ENCODE results near the gene EPHA7. TPM values are rescaled to one million over a fixed set of nuclear protein-coding genes. Genes with fewer than 3 reads are reported as not detected.

EPHA7 gene
- total RNA-seq, 4 donors from 2014 or later, result 3.6 to 31.0 (median 16.9) TPM

DNA sequence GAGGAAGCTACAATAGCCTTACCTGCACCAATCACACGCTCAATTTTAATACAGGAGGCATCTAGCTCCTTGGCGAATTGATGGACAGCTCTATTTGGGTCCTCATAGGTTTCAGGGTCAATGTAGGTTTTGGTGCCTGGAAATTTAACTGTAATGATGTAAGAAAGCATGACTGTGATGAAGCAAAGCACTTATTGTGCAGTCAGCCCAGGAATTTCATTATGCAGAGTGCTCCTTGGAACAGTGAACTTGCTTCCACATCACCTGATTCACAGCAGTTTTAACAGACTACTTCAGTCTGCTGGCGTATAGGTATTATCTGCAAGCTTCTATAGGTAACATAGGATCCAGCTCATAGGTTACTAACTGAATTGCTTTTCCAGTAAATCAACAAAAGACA is 160.0 kb downstream of the EPHA7 start:
- Histone ChIP-seq H3K36me3 (no peaks in the 10 kb centered on the region), H3K27ac (no peak overlapping the region), H3K4me1 (no peaks in the 10 kb centered on the region), H3K27me3 (no peaks in the 10 kb centered on the region), H3K4me3 (no peak overlapping the region), H3K9me3 (no peaks in the 10 kb centered on the region)
- TF ChIP-seq, protein P1, sequence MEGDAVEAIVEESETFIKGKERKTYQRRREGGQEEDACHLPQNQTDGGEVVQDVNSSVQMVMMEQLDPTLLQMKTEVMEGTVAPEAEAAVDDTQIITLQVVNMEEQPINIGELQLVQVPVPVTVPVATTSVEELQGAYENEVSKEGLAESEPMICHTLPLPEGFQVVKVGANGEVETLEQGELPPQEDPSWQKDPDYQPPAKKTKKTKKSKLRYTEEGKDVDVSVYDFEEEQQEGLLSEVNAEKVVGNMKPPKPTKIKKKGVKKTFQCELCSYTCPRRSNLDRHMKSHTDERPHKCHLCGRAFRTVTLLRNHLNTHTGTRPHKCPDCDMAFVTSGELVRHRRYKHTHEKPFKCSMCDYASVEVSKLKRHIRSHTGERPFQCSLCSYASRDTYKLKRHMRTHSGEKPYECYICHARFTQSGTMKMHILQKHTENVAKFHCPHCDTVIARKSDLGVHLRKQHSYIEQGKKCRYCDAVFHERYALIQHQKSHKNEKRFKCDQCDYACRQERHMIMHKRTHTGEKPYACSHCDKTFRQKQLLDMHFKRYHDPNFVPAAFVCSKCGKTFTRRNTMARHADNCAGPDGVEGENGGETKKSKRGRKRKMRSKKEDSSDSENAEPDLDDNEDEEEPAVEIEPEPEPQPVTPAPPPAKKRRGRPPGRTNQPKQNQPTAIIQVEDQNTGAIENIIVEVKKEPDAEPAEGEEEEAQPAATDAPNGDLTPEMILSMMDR (IDR thresholded peaks at IDR 0.05), result no peak
- no peak for TF ChIP-seq EP300 (IDR thresholded peaks at IDR 0.05; ENCODE audit: low read depth)
- TF ChIP-seq POLR2AphosphoS5 (IDR thresholded peaks at IDR 0.05), result no peak
- no peak for TF ChIP-seq POLR2A (IDR thresholded peaks at IDR 0.05)
- intact Hi-C loops (cut with DNase I; ENCODE audit: low total_unique reads) (no loop called here), in situ Hi-C loops (cut with MboI; ENCODE audit: low pct_ligation_motif_present in 1 of 4, low pct_unique_long_range_greater_than_20kb in 1 of 4, low sequenced_read_pairs in 3 of 4) (no loop called here)
- no peak for DNase-seq
- 81 to 86% methylated on average over 3 of the region's 3 CpGs for WGBS, 2 donors (ENCODE audit: low coverage in 1 of 2)

DNA sequence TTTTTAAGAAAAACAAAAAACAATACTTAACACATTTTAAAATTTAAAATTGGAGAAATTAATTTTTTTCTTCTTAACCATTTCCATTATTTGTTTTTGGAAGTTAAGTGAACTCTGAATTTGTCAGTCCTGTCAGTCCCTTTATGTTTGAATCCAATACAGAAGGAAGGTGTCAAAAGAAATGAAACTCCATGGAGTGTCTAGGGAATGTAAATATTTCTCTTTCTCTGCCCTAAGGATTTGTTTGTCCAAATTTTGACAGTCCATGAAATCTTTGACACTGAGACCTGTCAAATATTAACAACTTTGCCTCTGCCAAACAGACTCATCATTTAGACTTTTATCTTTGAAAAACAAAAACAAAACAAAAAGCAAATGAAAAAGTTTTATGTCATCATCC is 166.4 kb downstream of the EPHA7 start:
- DNase-seq, result no peak
- Histone ChIP-seq H3K4me1 (no peaks in the 10 kb centered on the region), H3K4me3 (no peak overlapping the region), H3K9me3 (no peaks in the 10 kb centered on the region), H3K27ac (no peak overlapping the region), H3K36me3 (no peaks in the 10 kb centered on the region), H3K27me3 (no peaks in the 10 kb centered on the region)
- TF ChIP-seq, protein P1 (IDR thresholded peaks at IDR 0.05), result no peak
- TF ChIP-seq POLR2A (IDR thresholded peaks at IDR 0.05) (no peak), EP300 (IDR thresholded peaks at IDR 0.05; ENCODE audit: low read depth) (no peak), POLR2AphosphoS5 (IDR thresholded peaks at IDR 0.05) (no peak)
- intact Hi-C loops (cut with DNase I; ENCODE audit: low total_unique reads) (no loop called here), in situ Hi-C loops (cut with MboI; ENCODE audit: low pct_ligation_motif_present in 1 of 4, low pct_unique_long_range_greater_than_20kb in 1 of 4, low sequenced_read_pairs in 3 of 4) (no loop called here)

DNA sequence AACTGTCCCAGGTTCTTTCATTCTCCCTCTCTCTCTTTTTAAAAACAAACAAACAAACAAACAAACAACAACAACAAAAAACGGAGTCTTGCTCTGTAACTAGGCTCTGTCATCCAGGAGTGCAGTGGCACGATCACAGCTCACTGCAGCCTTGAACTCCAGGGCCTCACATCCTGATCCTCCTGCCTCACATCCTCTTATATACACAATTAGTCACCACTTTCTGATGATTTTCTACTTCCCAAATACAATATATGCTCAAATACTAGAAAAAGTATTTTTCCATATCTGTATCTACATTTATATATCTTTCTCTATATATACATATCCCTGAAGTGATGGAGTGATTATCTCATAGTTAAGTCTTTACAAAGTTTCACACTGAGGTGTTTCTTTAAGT is 170.7 kb downstream of the EPHA7 start:
- no peak for DNase-seq
- TF ChIP-seq POLR2AphosphoS5 (IDR thresholded peaks at IDR 0.05) (no peak), EP300 (IDR thresholded peaks at IDR 0.05; ENCODE audit: low read depth) (no peak), POLR2A (IDR thresholded peaks at IDR 0.05) (no peak)
- TF ChIP-seq, protein P1 (IDR thresholded peaks at IDR 0.05), result no peak
- 21 to 36% methylated on average over 2 of the region's 2 CpGs for WGBS, 2 donors (ENCODE audit: low coverage in 1 of 2)
- H3K36me3 ChIP-seq, result no peaks in the 10 kb centered on the region
- in situ Hi-C loops (cut with MboI; ENCODE audit: low pct_ligation_motif_present in 1 of 4, low pct_unique_long_range_greater_than_20kb in 1 of 4, low sequenced_read_pairs in 3 of 4) (no loop called here), intact Hi-C loops (cut with DNase I; ENCODE audit: low total_unique reads) (no loop called here)
- H3K4me3 ChIP-seq, result no peak overlapping the region
- H3K27ac ChIP-seq, result no peak overlapping the region
- no peaks in the 10 kb centered on the region for H3K4me1 ChIP-seq
- no peaks in the 10 kb centered on the region for H3K9me3 ChIP-seq
- H3K27me3 ChIP-seq, result no peaks in the 10 kb centered on the region

DNA sequence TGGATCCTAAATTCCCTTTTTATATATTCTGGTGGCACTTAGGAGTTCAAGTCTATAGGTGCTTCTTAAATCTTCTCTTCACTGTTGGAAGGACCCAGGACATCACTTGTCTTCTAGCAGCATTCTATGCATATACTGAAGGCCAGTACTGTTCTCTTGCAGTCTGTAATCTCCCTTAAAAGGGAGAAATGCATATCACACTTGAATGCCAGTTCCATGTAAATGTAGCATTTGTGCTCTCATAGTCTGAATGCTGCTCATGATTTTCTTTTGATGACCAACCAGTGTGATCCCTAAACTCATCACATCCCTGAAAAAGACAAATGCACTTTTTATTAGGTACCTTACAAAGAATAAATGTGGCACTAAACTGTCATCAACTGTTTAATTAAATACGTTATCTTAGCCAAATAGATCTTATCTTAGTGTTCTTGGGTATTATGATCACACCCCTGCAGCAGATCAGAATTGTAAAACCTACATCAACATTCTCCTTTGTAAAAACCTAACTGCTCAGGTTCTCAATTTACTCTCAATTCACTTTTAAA is 176.1 kb downstream of the EPHA7 start:
- no peak overlapping the region for H3K27ac ChIP-seq
- in situ Hi-C loops (cut with MboI; ENCODE audit: low pct_ligation_motif_present in 1 of 4, low pct_unique_long_range_greater_than_20kb in 1 of 4, low sequenced_read_pairs in 3 of 4) (no loop called here), intact Hi-C loops (cut with DNase I; ENCODE audit: low total_unique reads) (no loop called here)
- no peak overlapping the region for H3K4me3 ChIP-seq
- no peaks in the 10 kb centered on the region for H3K4me1 ChIP-seq
- TF ChIP-seq POLR2A (IDR thresholded peaks at IDR 0.05), result no peak
- TF ChIP-seq, protein P1 (IDR thresholded peaks at IDR 0.05), result no peak
- no peak for TF ChIP-seq EP300 (IDR thresholded peaks at IDR 0.05; ENCODE audit: low read depth)
- no peak for TF ChIP-seq POLR2AphosphoS5 (IDR thresholded peaks at IDR 0.05)
- no peaks in the 10 kb centered on the region for H3K27me3 ChIP-seq
- no peaks in the 10 kb centered on the region for H3K9me3 ChIP-seq
- no peaks in the 10 kb centered on the region for H3K36me3 ChIP-seq
- DNase-seq, result no peak
- WGBS, 2 donors (ENCODE audit: low coverage in 1 of 2), result 40 to 44% methylated on average over 1 of the region's 1 CpG
